HepG2 (cell line): Measurements from ENCODE around the gene SLC16A1. TPM values are rescaled to one million over a fixed set of nuclear protein-coding genes. Genes with fewer than 3 reads are reported as not detected.
A peak's percentile ranks its signal among the peaks of the same experiment; 100 is the strongest.

Source experiments
- AKNA ChIP-seq: sonication (generic); formaldehyde crosslinking; IDR thresholded peaks from 2 replicates; pipeline ENCODE4 v1.4.0; 2020; ENCODE audit warnings: missing genetic modification reagents, borderline replicate concordance
- ATF7-NPFF ChIP-seq: sonication (generic); formaldehyde crosslinking; IDR thresholded peaks from 2 replicates; pipeline ENCODE4 v1.8.1; 2023; ENCODE audit warnings: mild to moderate bottlenecking, low read depth, missing genetic modification reagents, moderate library complexity
- GATAD1 ChIP-seq: IDR thresholded peaks from 2 replicates; pipeline ENCODE4 v1.6.1; 2016; ENCODE audit warnings: missing genetic modification reagents, missing compliant biosample characterization
- GFI1 ChIP-seq: sonication (generic); formaldehyde crosslinking; IDR thresholded peaks from 2 replicates; pipeline ENCODE4 v1.5.0; 2020; ENCODE audit warnings: missing genetic modification reagents, mild to moderate bottlenecking, borderline replicate concordance
- HMG20B ChIP-seq: conservative IDR thresholded peaks from 2 replicates; pipeline ENCODE4 v1.6.1; 2016; ENCODE audit warnings: missing genetic modification reagents, missing compliant biosample characterization
- KAT7 ChIP-seq: IDR thresholded peaks from 2 replicates; pipeline ENCODE4 v1.6.1; 2018; ENCODE audit warnings: borderline replicate concordance, missing compliant biosample characterization
- NR1H2 ChIP-seq: sonication (generic); formaldehyde crosslinking; IDR thresholded peaks from 2 replicates; pipeline ENCODE4 v1.8.1; 2022; ENCODE audit warnings: low read depth, missing genetic modification reagents, borderline replicate concordance
- PLRG1 ChIP-seq: fragments of 450-650 bp; conservative IDR thresholded peaks from 2 replicates; pipeline ENCODE4 v1.6.1; 2016
- POLR2AphosphoS5 ChIP-seq: IDR thresholded peaks from 2 replicates; pipeline ENCODE4 v1.6.1; 2012; ENCODE audit warnings: low read depth, low read length
- SALL2 ChIP-seq: sonication (generic); formaldehyde crosslinking; IDR thresholded peaks from 2 replicates; pipeline ENCODE4 v1.8.1; 2023; ENCODE audit warnings: mild to moderate bottlenecking, missing genetic modification reagents, inconsistent platforms
- SNRNP70 ChIP-seq: fragments of 200-400 bp; formaldehyde crosslinking; IDR thresholded peaks from 2 replicates; pipeline ENCODE4 v1.6.1; 2017; ENCODE audit warnings: mild to moderate bottlenecking, low read depth, low read length, moderate library complexity
- THAP9 ChIP-seq: sonication (generic); formaldehyde crosslinking; IDR thresholded peaks from 2 replicates; pipeline ENCODE4; 2020; ENCODE audit warnings: missing genetic modification reagents, mild to moderate bottlenecking, borderline replicate concordance
- TOE1 ChIP-seq: sonication (generic); formaldehyde crosslinking; IDR thresholded peaks from 2 replicates; pipeline ENCODE4 v1.4.0; 2020; ENCODE audit warnings: mild to moderate bottlenecking, missing genetic modification reagents
- TRIM24 ChIP-seq: sonication (generic); formaldehyde crosslinking; IDR thresholded peaks from 2 replicates; pipeline ENCODE4 v1.8.0; 2022; ENCODE audit warnings: mild to moderate bottlenecking, missing genetic modification reagents
- ZBTB7A ChIP-seq: sonication (generic); formaldehyde crosslinking; IDR thresholded peaks from 2 replicates; pipeline ENCODE4 v1.8.0; 2022; ENCODE audit warnings: mild to moderate bottlenecking, missing genetic modification reagents
- ZEB1 ChIP-seq: IDR thresholded peaks from 2 replicates; pipeline ENCODE4 v1.6.1; 2012; ENCODE audit warnings: mild to moderate bottlenecking, low read depth, inconsistent platforms; ENCODE audit not compliant: insufficient replicate concordance
- ZFAT ChIP-seq: sonication (generic); formaldehyde crosslinking; conservative IDR thresholded peaks from 2 replicates; pipeline ENCODE4 v1.8.1; 2023; ENCODE audit warnings: missing genetic modification reagents, inconsistent platforms
- ZFP82 ChIP-seq: sonication (generic); formaldehyde crosslinking; IDR thresholded peaks from 2 replicates; pipeline ENCODE4 v1.5.1; 2020; ENCODE audit warnings: mild to moderate bottlenecking, missing genetic modification reagents, borderline replicate concordance
- ZNF468 ChIP-seq: sonication (generic); formaldehyde crosslinking; IDR thresholded peaks from 2 replicates; pipeline ENCODE4 v1.8.0; 2022; ENCODE audit warnings: mild to moderate bottlenecking, moderate library complexity, missing genetic modification reagents
- ZNF512 ChIP-seq: sonication (generic); formaldehyde crosslinking; IDR thresholded peaks from 2 replicates; pipeline ENCODE4 v1.4.0; 2020; ENCODE audit warnings: mild to moderate bottlenecking, missing genetic modification reagents
- ZNF7 ChIP-seq: IDR thresholded peaks from 2 replicates; pipeline ENCODE4 v1.6.1; 2016; ENCODE audit warnings: missing biosample characterization, missing genetic modification reagents
- polyA plus RNA-seq, 8 experiments: library from polyadenylated mRNA; depleted of rRNA in 3 of 8; stranded (reverse) in 7 of 8; unstranded in 1 of 8; fragments of >200 nt; fragmentation: Illumina TruSeq in 4 of 8; extraction: Trizol in 4 of 8; gene quantifications; 2 replicates each; pipeline versions ENCODE4 v1.2.1 to v1.2.3, GENCODE V29; 2011 to 2016; ENCODE audit warnings: low read depth in 4 of 8, missing spikeins in 1 of 8, mixed read lengths in 1 of 8; ENCODE audit not compliant: insufficient read depth in 1 of 8
- total RNA-seq, 5 experiments: library from RNA; depleted of rRNA; stranded (reverse); fragments of >200 nt; fragmentation: Illumina TruSeq; extraction: Trizol; gene quantifications; 2 replicates each; pipeline ENCODE4 v1.2.3, GENCODE V29; 2016; ENCODE audit warnings: low read depth in 1 of 5

Gene SLC16A1
- total and polyA plus RNA-seq, 2 of the 13 experiments (the other 11 are each of a cell fraction or from before 2014, with no cell fraction given), result 106 to 142 TPM

GRCh38 chr1:112955773-112956543, at the start of gene SLC16A1 (continued):
- TF ChIP-seq KAT7 (CRISPR knock-in tag) (no peak), SNRNP70 (no peak), ZNF512 (0 out of 2 replicates have a peak, but pooled peaks have one; percentile 62), ZBTB7A (CRISPR knock-in tag) (peak; percentile 38; the same call in 1 of the 2 replicates), ZNF7 (CRISPR knock-in tag) (no peak; the same call in 1 of the 2 replicates), HMG20B (0 out of 2 replicates have a peak, but pooled peaks have one; percentile 46), ZFP82 (peak; percentile 94; the same call in 1 of the 2 replicates), SALL2 (CRISPR knock-in tag) (peak; percentile 23), PLRG1 (no peak), GFI1 (peak; percentile 55; the same call in 1 of the 2 replicates), GATAD1 (CRISPR knock-in tag) (peak; percentile 41; the same call in 1 of the 2 replicates), ZFAT (no peak), POLR2AphosphoS5 (peak; percentile 98), TOE1 (CRISPR knock-in tag) (no peak; the same call in 1 of the 2 replicates), NR1H2 (CRISPR knock-in tag) (no peak), AKNA (0 out of 2 replicates have a peak, but pooled peaks have one; percentile 90), ZNF468 (CRISPR knock-in tag) (no peak), THAP9 (CRISPR knock-in tag) (peak; percentile 73; the same call in 1 of the 2 replicates), TRIM24 (CRISPR knock-in tag) (no peak), ATF7-NPFF (peak; percentile 92), ZEB1 (no peak)
